Measurements from ENCODE around the gene SPTBN1.

Gene SPTBN1

GRCh38 chr2:54589038-54589339, 132.9 kb downstream of the SPTBN1 start:
- TF ChIP-seq ZFX (IDR thresholded peaks at IDR 0.05) (no peak), CTCF (conservative IDR thresholded peaks at IDR 0.05) (no peak)
- H3K27ac ChIP-seq: no peak overlapping the region

GRCh38 chr2:54589340-54590215, 133.5 kb downstream of the SPTBN1 start:
- H3K27ac ChIP-seq: no peak overlapping the region
- TF ChIP-seq CTCF (conservative IDR thresholded peaks at IDR 0.05): no peak
- no peak for TF ChIP-seq ZFX (IDR thresholded peaks at IDR 0.05)

GRCh38 chr2:54590216-54591120, 134.3 kb downstream of the SPTBN1 start:
- TF ChIP-seq CTCF (conservative IDR thresholded peaks at IDR 0.05) (no peak), ZFX (IDR thresholded peaks at IDR 0.05) (no peak)
- no peak overlapping the region for H3K27ac ChIP-seq

- no peak overlapping the region for H3K27ac ChIP-seq
- TF ChIP-seq CTCF (conservative IDR thresholded peaks at IDR 0.05): no peak
- no peak for TF ChIP-seq ZFX (IDR thresholded peaks at IDR 0.05)
Observed at GRCh38 chr2:54591551-54591950, 135.4 kb downstream of the SPTBN1 start.

GRCh38 chr2:54593249-54593648, 137.1 kb downstream of the SPTBN1 start:
- no peak overlapping the region for H3K27ac ChIP-seq
- no peak for TF ChIP-seq CTCF (conservative IDR thresholded peaks at IDR 0.05)
- TF ChIP-seq ZFX (IDR thresholded peaks at IDR 0.05): no peak

- TF ChIP-seq CTCF (conservative IDR thresholded peaks at IDR 0.05) (no peak), ZFX (IDR thresholded peaks at IDR 0.05) (no peak)
- H3K27ac ChIP-seq: no peak overlapping the region
Observed at GRCh38 chr2:54594048-54594447, 137.9 kb downstream of the SPTBN1 start.

Data from C4-2B (cell line).